ENCODE data around the gene RHOH.

RHOH gene

GRCh38 chr4:40211224-40212185, 14.7 kb downstream of the RHOH start:
- CTCF ChIA-PET, result interaction anchor here (0.6 kb wide), 2 partner anchors 8 to 437 kb away, joined by 3 to 5 read pairs; no protein-coding TSS in a partner anchor
- TF ChIP-seq, protein P1, sequence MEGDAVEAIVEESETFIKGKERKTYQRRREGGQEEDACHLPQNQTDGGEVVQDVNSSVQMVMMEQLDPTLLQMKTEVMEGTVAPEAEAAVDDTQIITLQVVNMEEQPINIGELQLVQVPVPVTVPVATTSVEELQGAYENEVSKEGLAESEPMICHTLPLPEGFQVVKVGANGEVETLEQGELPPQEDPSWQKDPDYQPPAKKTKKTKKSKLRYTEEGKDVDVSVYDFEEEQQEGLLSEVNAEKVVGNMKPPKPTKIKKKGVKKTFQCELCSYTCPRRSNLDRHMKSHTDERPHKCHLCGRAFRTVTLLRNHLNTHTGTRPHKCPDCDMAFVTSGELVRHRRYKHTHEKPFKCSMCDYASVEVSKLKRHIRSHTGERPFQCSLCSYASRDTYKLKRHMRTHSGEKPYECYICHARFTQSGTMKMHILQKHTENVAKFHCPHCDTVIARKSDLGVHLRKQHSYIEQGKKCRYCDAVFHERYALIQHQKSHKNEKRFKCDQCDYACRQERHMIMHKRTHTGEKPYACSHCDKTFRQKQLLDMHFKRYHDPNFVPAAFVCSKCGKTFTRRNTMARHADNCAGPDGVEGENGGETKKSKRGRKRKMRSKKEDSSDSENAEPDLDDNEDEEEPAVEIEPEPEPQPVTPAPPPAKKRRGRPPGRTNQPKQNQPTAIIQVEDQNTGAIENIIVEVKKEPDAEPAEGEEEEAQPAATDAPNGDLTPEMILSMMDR (conservative IDR thresholded peaks at IDR 0.05; ENCODE audit: low read depth), result no peak
- POLR2A ChIA-PET (ENCODE audit: low non-redundant PET), result no interaction called here
- no peak for DNase-seq (ENCODE audit: low spot score)
- H3K27ac ChIP-seq, result no peak overlapping the region

GRCh38 chr4:40212674-40213527, 16.1 kb downstream of the RHOH start:
- TF ChIP-seq, protein P1 (conservative IDR thresholded peaks at IDR 0.05; ENCODE audit: low read depth), result no peak
- POLR2A ChIA-PET (ENCODE audit: low non-redundant PET), result no interaction called here
- no peak overlapping the region for H3K27ac ChIP-seq
- CTCF ChIA-PET, result no interaction called here
- DNase-seq (ENCODE audit: low spot score), result no peak

- TF ChIP-seq, protein P1 (conservative IDR thresholded peaks at IDR 0.05; ENCODE audit: low read depth), result no peak
- H3K27ac ChIP-seq, result no peak overlapping the region
- ChIA-PET CTCF (interaction anchor here (0.6 kb wide), 1 partner anchor 19 kb away, joined by 3 read pairs; no protein-coding TSS in a partner anchor), POLR2A (ENCODE audit: low non-redundant PET) (no interaction called here)
- DNase-seq (ENCODE audit: low spot score), result no peak
These were observed 17.2 kb downstream of the RHOH start for GRCh38 chr4:40214038-40214437.

GRCh38 chr4:40214661-40215418, 18.0 kb downstream of the RHOH start:
- CTCF ChIA-PET, result interaction anchor here (0.6 kb wide), 1 partner anchor 20 kb away, joined by 3 read pairs; no protein-coding TSS in a partner anchor
- no peak for DNase-seq (ENCODE audit: low spot score)
- TF ChIP-seq, protein P1 (conservative IDR thresholded peaks at IDR 0.05; ENCODE audit: low read depth), result no peak
- POLR2A ChIA-PET (ENCODE audit: low non-redundant PET), result no interaction called here
- H3K27ac ChIP-seq, result no peak overlapping the region

DNA sequence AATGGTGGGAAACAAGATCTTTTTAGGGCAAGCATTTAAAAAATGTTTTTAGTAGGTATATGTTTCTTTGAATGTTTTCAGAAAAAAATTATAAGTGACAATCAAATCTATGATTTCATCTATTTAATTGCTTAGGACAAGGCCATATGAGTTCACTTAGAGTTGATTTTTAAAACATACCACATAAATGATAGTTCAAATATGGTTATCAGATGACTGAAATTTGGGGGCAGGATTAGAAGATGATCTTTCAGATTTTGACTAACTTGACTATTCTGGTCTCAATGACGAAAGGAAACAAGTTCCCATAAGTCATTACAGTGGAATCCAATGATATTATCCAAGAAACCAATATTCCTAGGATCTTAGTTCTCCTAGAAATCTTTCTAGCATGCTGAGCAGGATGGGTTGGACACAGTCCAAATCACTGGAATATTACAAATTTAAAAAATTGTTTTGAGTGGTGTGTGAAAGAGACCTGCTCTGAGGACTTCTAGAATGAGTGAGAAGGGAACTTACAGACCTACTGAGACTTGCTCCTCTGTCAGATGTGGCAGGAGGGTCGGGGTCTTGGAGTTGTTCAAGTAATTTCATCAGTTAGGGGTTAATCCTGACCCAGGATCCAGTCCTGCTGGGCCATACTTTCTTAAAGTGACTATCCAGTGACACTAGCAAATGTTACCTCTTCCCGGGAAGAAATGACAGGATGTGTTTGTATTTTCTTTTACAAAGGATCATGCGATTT, 20.0 kb downstream of the RHOH start:
- H3K27ac ChIP-seq, result no peak overlapping the region
- CTCF ChIA-PET, result no interaction called here
- no peak for DNase-seq (ENCODE audit: low spot score)
- POLR2A ChIA-PET (ENCODE audit: low non-redundant PET), result no interaction called here
- TF ChIP-seq, protein P1 (conservative IDR thresholded peaks at IDR 0.05; ENCODE audit: low read depth), result no peak

Measured in RWPE1 (cell line).